ENCODE data around the gene HSPA6. TPM values are rescaled to one million over a fixed set of nuclear protein-coding genes. Genes with fewer than 3 reads are reported as not detected.
A peak's percentile ranks its signal among the peaks of the same experiment; 100 is the strongest.
"Not testable (repeated sequence)": the region's sequence is repeated elsewhere in the genome, so short reads cannot be mapped to it uniquely, and the experiment has no call there.

HSPA6 gene
- under 1 TPM; 0.10 to 0.45 (median 0.19) TPM for total RNA-seq (2021; fragmentation: NEBNext Ultra II Directional; extraction: Animal tissue kit (Norgen Biotek cat#: 25700))
- long read RNA-seq = 0 reads

DNA sequence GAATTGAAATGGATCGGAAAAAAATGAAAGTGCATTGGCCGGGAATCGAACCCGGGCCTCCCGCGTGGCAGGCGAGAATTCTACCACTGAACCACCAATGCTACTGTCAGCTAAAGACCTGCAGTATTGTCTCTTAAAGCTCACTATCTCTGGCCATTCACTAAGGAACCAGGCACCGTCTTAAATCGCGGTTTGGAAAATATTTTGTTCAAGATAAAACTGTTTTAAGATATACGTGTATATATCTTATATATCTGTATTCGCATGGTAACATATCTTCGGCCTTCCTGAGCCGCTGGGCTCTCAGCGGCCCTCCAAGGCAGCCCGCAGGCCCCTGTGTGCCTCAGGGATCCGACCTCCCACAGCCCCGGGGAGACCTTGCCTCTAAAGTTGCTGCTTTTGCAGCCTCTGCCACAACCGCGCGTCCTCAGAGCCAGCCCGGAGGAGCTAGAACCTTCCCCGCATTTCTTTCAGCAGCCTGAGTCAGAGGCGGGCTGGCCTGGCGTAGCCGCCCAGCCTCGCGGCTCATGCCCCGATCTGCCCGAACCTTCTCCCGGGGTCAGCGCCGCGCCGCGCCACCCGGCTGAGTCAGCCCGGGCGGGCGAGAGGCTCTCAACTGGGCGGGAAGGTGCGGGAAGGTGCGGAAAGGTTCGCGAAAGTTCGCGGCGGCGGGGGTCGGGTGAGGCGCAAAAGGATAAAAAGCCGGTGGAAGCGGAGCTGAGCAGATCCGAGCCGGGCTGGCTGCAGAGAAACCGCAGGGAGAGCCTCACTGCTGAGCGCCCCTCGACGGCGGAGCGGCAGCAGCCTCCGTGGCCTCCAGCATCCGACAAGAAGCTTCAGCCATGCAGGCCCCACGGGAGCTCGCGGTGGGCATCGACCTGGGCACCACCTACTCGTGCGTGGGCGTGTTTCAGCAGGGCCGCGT, at the start of gene HSPA6:
HSPA6 (plus strand) TSS at position 724 of the 925 bp plus-strand sequence; CDS start at position 843, 119 bp downstream.
- H3K4me3 Mint-ChIP-seq = peak within 1 kb of the TSS; percentile 87
- H3K36me3 Mint-ChIP-seq (ENCODE audit: low read depth); H3K4me1 Mint-ChIP-seq (ENCODE audit: low read depth); H3K27me3 Mint-ChIP-seq (ENCODE audit: insufficient read depth); H3K9me3 Mint-ChIP-seq: not testable (repeated sequence)
- DNase-seq = peak; percentile 70
- H3K27ac Mint-ChIP-seq = peak within 1 kb of the TSS; percentile 87

DNA sequence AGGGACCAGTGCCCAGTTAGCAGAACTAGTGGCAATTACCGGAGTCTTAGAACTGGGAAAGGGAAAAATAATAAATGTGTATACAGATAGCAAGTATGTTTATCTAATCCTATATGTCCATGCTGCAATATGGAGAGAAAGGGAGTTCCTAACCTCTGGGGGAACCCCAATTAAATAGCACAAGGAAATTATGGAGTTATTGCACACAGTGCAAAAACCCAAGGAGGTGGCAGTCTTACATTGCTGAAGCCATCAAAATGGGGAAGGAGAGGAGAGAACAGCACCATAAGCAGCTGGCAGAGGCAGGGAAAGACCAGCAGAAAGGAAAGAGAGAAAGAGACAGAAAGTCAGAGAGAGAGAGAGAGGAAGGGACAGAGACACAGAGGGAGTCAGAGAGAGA, 46.6 kb upstream of the HSPA6 start:
- not testable (repeated sequence) for H3K27me3 Mint-ChIP-seq (ENCODE audit: insufficient read depth); DNase-seq

DNA sequence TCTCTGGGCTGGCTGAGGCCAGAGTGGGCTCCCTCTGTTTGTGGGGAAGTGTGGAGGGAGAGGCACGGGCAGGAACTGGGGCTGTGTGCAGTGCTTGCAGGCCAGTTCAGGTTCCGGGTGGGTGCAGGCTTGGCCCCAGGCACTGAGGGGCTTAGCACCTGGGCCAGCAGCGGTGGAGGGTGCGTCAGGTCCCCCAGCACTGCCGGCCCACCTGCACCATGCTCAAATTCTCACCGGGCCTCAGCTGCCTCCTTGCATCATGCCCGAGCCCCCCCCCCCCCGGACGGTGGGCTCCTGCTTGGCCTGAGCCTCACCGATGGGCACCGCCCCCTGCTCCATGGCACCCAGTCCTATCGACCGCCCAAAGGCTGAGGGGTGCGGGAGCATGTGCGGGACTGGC, 45.4 kb upstream of the HSPA6 start:
- H3K4me3 Mint-ChIP-seq = no peak overlapping the region
- no peaks in the 10 kb centered on the region for H3K4me1 Mint-ChIP-seq (ENCODE audit: low read depth)
- TF ChIP-seq, protein P1, sequence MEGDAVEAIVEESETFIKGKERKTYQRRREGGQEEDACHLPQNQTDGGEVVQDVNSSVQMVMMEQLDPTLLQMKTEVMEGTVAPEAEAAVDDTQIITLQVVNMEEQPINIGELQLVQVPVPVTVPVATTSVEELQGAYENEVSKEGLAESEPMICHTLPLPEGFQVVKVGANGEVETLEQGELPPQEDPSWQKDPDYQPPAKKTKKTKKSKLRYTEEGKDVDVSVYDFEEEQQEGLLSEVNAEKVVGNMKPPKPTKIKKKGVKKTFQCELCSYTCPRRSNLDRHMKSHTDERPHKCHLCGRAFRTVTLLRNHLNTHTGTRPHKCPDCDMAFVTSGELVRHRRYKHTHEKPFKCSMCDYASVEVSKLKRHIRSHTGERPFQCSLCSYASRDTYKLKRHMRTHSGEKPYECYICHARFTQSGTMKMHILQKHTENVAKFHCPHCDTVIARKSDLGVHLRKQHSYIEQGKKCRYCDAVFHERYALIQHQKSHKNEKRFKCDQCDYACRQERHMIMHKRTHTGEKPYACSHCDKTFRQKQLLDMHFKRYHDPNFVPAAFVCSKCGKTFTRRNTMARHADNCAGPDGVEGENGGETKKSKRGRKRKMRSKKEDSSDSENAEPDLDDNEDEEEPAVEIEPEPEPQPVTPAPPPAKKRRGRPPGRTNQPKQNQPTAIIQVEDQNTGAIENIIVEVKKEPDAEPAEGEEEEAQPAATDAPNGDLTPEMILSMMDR (IDR thresholded peaks at IDR 0.05) = no peak
- DNase-seq = no peak
- H3K9me3 Mint-ChIP-seq = no peaks in the 10 kb centered on the region
- peaks cover 5% of the 10 kb centered on the region for H3K27me3 Mint-ChIP-seq (ENCODE audit: insufficient read depth)
- H3K36me3 Mint-ChIP-seq (ENCODE audit: low read depth) = no peaks in the 10 kb centered on the region
- H3K27ac Mint-ChIP-seq = no peak overlapping the region

More for the DNA sequence above, 46.6 kb upstream of the HSPA6 start:
- H3K4me1 Mint-ChIP-seq (ENCODE audit: low read depth); H3K27ac Mint-ChIP-seq; H3K4me3 Mint-ChIP-seq; H3K36me3 Mint-ChIP-seq (ENCODE audit: low read depth); H3K9me3 Mint-ChIP-seq: not testable (repeated sequence)

DNA sequence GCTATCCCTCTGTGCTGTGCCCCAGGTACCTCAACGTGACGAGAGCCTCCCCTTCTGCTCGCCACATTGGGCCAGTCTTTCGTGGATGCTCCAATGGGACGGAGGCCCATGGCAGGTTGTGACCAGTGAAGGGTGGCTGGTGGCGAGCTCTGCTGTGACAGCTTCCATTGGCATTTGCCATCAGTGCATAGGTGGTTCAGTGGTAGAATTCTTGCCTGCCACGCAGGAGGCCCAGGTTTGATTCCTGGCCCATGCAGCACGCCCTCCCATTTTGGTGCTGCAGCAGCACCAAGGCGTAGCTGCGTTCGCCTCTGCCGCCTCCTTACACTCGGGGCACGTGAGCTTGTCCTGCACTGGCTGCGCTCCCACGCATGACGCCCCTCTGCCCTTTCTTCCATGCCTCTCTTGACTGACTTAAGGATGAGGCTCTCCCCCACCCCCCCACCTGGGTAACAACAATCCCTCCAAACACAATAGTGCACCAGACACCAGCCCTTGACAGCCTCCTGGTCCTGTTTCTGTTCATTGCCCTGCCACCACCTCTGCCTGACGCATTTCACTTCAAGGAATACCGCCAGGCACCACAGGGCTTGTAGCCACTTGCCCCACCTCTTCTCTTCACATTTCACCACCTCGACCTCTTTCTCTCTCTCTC, 43.8 kb upstream of the HSPA6 start:
- TF ChIP-seq, protein P1 (IDR thresholded peaks at IDR 0.05) = no peak
- DNase-seq = no peak
- H3K27ac Mint-ChIP-seq = no peak overlapping the region
- no peaks in the 10 kb centered on the region for H3K36me3 Mint-ChIP-seq (ENCODE audit: low read depth)
- no peaks in the 10 kb centered on the region for H3K9me3 Mint-ChIP-seq
- H3K4me1 Mint-ChIP-seq (ENCODE audit: low read depth) = no peaks in the 10 kb centered on the region
- H3K4me3 Mint-ChIP-seq = no peak overlapping the region
- peaks cover 5% of the 10 kb centered on the region for H3K27me3 Mint-ChIP-seq (ENCODE audit: insufficient read depth)

DNA sequence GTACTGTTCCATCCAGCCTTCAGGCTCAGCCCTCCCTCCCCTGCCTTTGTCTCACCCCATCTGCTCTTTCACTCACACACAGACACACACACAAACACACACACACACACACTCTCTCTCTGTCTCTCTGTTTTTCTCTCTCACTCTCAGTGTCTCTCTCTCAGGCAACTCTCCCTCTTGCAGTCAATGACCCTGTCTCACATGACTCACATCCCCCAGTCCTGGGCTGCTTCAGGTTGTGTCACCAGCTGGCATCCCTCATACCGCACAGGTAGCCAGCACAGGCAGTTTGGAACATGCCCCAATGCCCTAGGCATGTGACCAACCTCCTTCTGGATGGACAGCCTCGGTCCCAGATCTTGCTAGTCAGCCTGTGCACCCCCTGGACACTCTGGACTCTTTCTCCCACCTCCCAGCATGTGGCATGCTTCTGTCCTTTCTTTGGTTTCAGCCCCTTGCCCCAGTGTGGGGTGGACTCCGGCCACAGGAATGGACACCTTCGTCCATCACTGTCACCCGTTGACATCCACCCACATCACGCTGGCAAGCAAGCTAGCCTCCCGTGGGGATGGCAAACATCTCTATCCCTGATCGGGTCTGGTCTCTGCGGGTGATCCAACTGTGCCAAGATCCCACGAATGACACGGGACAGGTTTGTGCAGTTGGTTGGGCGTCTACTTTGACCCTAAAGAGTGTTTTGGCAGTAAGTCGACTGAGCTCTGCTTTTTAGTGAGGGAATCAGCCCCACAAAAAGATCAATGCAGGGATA, 42.5 kb upstream of the HSPA6 start:
- TF ChIP-seq, protein P1 (IDR thresholded peaks at IDR 0.05) = no peak
- Mint-ChIP-seq H3K27me3 (ENCODE audit: insufficient read depth) (no peaks in the 10 kb centered on the region; the same call in none of the 2 replicates), H3K27ac (no peak overlapping the region), H3K4me3 (no peak overlapping the region), H3K36me3 (ENCODE audit: low read depth) (no peaks in the 10 kb centered on the region), H3K4me1 (ENCODE audit: low read depth) (no peaks in the 10 kb centered on the region), H3K9me3 (no peaks in the 10 kb centered on the region)
- DNase-seq = no peak

DNA sequence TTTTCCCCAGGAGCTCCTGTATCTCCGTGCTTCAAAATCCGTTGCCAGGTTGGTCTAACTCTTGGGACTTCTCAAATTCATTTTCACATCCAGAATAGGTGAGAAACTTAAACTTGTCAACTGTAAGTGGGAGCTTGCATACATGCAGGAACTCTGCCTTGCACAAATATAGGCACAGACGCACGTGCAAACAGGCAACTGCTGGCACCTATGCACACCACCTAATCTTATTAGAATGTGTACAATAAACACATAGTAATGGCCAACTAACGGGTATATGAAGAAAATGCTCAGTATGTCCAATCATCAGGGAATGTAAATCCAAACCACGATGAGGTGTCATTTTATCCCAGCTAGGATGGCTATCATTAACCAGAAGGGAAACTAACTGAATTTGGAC, 41.7 kb upstream of the HSPA6 start:
- H3K4me1 Mint-ChIP-seq (ENCODE audit: low read depth) = peaks cover 7% of the 10 kb centered on the region
- TF ChIP-seq, protein P1 (IDR thresholded peaks at IDR 0.05) = no peak
- H3K27ac Mint-ChIP-seq = no peak overlapping the region
- no peaks in the 10 kb centered on the region for H3K36me3 Mint-ChIP-seq (ENCODE audit: low read depth)
- no peaks in the 10 kb centered on the region for H3K9me3 Mint-ChIP-seq
- no peak overlapping the region for H3K4me3 Mint-ChIP-seq
- DNase-seq = no peak
- H3K27me3 Mint-ChIP-seq (ENCODE audit: insufficient read depth) = no peaks in the 10 kb centered on the region; the same call in none of the 2 replicates

Measured in HFFc6 (cell line).